ENCODE results near the gene FHL2. TPM values are rescaled to one million over a fixed set of nuclear protein-coding genes. Genes with fewer than 3 reads are reported as not detected.

Gene FHL2
- total RNA-seq, 2 experiments from 2014 or later: 3.6 TPM

DNA sequence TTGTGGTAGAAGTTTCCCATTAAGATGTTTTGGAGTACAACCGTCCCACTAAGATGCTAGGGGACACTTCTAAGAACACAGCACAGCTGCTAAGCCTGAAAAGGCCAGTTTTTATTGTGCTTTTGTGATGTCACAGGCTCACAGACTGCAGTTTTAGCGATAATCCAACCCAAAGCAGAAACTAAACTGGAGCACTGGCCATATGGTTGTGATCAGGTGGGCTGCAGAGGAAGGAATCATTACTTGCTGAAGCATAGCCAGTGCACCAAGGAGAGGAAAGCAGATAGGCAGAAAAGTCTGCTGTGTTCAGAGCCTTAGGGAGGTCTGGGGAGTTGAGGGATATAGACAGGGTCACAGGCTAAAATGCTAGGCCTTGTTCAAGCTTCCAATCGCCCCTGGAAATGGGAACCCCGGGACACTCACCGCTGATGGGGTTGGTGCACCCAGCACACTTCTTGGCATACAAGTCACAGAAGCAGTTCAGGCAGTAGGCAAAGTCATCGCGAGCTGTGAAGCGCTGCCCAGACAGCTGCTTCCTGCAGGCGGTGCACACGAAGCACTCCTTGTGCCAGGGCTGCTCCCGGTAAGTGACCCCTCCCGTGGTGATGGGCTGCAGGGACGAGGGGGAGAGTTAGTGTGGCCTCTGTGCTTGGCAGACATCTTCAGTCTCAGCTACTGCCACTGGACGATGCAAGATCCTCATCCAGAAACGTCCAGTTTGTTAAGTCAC, 35.8 kb downstream of the FHL2 start:
- Mint-ChIP-seq H3K4me1 (peaks cover 38% of the 10 kb centered on the region), H3K4me3 (no peak overlapping the region), H3K27ac (no peak overlapping the region), H3K36me3 (ENCODE audit: low read depth) (peaks cover 23% of the 10 kb centered on the region), H3K9me3 (no peaks in the 10 kb centered on the region), H3K27me3 (no peaks in the 10 kb centered on the region)
- POLR2A ChIA-PET: no interaction called here
- CTCF ChIA-PET: interaction anchor here (0.6 to 1.5 kb wide), 2 partner anchors 178 to 1520 kb away, joined by 3 to 5 read pairs; no protein-coding TSS in a partner anchor
- DNase-seq: no peak

DNA sequence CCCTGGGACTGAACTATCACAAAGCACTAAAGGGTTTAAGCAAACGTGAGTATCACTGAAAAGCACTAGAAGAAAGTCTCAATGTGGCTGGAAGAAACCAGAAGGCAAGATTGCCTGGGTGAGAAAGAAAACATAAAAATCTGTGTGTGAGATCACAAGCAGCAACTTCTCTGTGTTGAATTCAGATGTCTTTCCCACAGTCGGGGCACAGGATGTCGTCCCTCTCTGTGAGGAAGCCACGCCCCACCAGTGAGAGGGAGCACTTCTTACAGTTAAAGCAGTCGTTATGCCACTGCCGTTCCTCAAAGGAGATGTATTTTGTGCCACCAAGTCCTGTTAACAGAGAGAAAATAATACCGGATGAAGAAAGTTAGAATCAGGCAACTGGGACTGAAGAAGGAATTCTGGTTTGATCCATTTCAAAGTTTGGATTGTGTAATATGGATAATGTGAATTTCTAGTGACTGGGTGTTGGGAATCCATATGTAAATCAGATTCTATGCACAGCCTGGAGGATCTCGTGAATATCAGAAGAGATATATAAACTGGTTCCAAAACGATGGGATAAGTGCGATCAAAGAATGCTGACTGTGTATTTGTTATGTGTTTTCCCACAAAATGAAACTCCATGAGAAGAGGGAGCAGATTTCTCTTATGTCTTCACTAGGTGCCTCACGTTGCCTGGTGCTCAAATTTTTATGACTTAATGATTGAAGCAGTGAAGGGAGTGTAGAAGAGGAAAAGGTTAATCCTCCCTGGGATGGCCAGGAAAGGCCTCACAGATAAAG, 37.6 kb downstream of the FHL2 start:
- ChIA-PET CTCF (interaction anchor here (0.6 kb wide), 1 partner anchor 302 kb away, joined by 3 read pairs; no protein-coding TSS in a partner anchor), POLR2A (no interaction called here)
- peak; percentile 66 for DNase-seq

DNA sequence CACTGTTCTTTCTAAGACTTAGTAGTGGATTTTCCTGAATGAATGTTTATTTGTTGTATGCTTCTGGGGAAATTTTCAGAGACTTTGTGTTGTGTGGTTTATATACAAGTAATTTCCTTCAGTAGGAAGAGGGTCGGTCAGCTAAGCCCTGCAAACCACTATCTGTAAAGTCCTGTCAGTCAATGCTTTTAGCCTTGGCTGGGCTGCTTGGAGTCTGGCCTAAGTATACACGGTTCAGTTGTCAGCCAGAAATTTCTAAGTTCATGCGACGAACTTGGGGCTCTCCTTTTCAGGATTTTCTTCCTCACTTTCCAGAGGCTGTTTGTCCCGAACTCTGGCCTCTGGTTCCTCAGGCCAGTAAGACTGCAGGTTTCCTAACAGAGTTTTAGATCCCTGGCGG, 40.3 kb downstream of the FHL2 start:
- Mint-ChIP-seq H3K4me1 (peaks cover 33% of the 10 kb centered on the region), H3K27me3 (no peaks in the 10 kb centered on the region), H3K36me3 (ENCODE audit: low read depth) (peaks cover 52% of the 10 kb centered on the region), H3K9me3 (peaks cover 6% of the 10 kb centered on the region), H3K27ac (no peak overlapping the region), H3K4me3 (no peak overlapping the region)
- DNase-seq: no peak
- ChIA-PET POLR2A (interaction anchor here (0.7 kb wide), 1 partner anchor 40 kb away, joined by 3 read pairs; no protein-coding TSS in a partner anchor), CTCF (no interaction called here)

More for the DNA sequence above, 37.6 kb downstream of the FHL2 start:
- no peak overlapping the region for H3K4me3 Mint-ChIP-seq
- peak overlapping the region; percentile 66 for H3K27ac Mint-ChIP-seq
- no peaks in the 10 kb centered on the region for H3K27me3 Mint-ChIP-seq
- H3K9me3 Mint-ChIP-seq: peaks cover 6% of the 10 kb centered on the region
- peaks cover 38% of the 10 kb centered on the region for H3K4me1 Mint-ChIP-seq
- H3K36me3 Mint-ChIP-seq (ENCODE audit: low read depth): peaks cover 38% of the 10 kb centered on the region

DNA sequence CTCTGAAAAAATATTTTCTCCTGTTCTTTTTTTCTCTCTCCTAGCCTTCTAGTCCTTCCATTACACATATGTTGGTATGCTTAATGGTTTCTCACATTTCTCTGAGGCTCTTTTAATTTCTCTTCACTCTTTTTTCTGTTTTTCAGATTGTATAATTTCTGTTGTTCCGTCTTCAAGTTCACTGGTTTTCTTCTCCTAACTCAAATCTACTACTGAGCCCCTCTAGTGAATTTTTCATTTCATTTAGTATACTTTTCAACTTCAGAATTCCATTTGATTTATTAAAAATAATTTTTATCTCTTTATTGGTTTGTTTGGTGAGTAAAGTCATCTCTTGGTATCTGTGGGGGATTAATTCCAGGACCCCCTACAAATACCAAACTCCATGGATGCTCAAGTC, 41.7 kb downstream of the FHL2 start:
- H3K4me1 Mint-ChIP-seq: peaks cover 18% of the 10 kb centered on the region
- DNase-seq: no peak
- no peaks in the 10 kb centered on the region for H3K27me3 Mint-ChIP-seq
- H3K4me3 Mint-ChIP-seq: no peak overlapping the region
- POLR2A ChIA-PET: no interaction called here
- H3K9me3 Mint-ChIP-seq: peaks cover 6% of the 10 kb centered on the region
- H3K36me3 Mint-ChIP-seq (ENCODE audit: low read depth): peaks cover 56% of the 10 kb centered on the region
- H3K27ac Mint-ChIP-seq: no peak overlapping the region
- CTCF ChIA-PET: interaction anchor here (1.1 kb wide), 1 partner anchor 10 kb away, joined by 5 read pairs; no protein-coding TSS in a partner anchor

GRCh38 chr2:105344704-105345345, 54.0 kb downstream of the FHL2 start:
- Mint-ChIP-seq H3K27ac (no peak overlapping the region), H3K4me3 (no peak overlapping the region), H3K4me1 (peaks cover 5% of the 10 kb centered on the region), H3K27me3 (no peaks in the 10 kb centered on the region), H3K9me3 (no peaks in the 10 kb centered on the region), H3K36me3 (ENCODE audit: low read depth) (peaks cover 51% of the 10 kb centered on the region)
- ChIA-PET POLR2A (no interaction called here), CTCF (no interaction called here)
- DNase-seq: peak; percentile 25

- CTCF ChIA-PET: interaction anchor here (1.0 to 2.0 kb wide), 4 partner anchors 7 to 30 kb away, joined by 3 to 5 read pairs (median 4); no protein-coding TSS in a partner anchor
- Mint-ChIP-seq H3K9me3 (no peaks in the 10 kb centered on the region), H3K27me3 (no peaks in the 10 kb centered on the region), H3K4me3 (peak overlapping the region; percentile 99), H3K27ac (no peak overlapping the region), H3K4me1 (peaks cover 52% of the 10 kb centered on the region), H3K36me3 (ENCODE audit: low read depth) (peaks cover 29% of the 10 kb centered on the region)
- POLR2A ChIA-PET: no interaction called here
- no peak for DNase-seq
Measured at GRCh38 chr2:105339414-105339813, 59.4 kb downstream of the FHL2 start.

- peaks cover 53% of the 10 kb centered on the region for H3K4me1 Mint-ChIP-seq
Measured at GRCh38 chr2:105338020-105338385, 60.8 kb downstream of the FHL2 start.

DNA sequence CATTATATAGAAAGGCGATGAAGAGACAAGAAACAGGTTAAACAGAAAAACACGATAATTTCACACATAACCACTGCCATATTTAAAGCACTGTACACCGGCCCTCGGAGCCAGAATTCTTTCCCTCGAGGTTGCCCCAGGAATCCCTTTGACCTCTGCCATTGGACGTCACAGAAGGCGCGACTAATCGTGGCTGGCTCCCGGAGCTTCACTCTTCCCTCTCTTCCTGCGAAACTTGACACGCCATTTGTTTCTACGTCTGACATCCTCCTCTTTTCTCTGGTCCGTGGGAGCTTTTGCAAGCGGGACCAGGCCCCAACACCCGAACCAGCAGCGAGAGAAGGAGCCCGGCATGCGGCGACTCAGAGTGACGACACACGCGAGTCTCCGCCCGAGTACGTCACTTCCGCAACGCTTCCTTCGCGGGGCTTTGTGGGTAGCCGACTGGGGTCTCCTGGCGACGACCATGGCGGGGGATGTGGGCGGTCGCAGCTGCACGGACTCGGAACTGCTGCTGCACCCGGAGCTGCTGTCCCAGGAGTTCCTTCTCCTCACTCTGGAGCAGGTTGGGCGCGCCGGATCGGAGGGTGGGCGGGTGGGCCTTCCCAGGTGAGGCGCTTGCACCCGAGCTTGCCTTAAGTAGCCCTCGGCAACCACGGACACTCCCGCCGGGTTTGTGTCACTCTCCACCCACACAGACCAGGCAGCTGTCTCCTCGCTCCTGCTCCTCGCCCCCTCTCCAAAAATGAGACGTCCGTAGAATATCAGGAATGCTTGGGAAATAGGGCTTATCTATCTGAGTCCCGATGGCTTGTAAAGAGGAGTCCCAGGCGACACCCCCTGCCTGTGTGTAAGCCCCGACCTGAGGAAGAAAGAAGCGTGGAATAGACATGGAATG, 61.5 kb downstream of the FHL2 start, which contains the start of gene C2orf49:
C2orf49 (plus strand) TSS at position 419 of the 898 bp plus-strand sequence; CDS start at position 467, 48 bp downstream.
- H3K4me1 Mint-ChIP-seq: peaks cover 53% of the 10 kb centered on the region
- no peaks in the 10 kb centered on the region for H3K9me3 Mint-ChIP-seq
- peaks cover 19% of the 10 kb centered on the region for H3K36me3 Mint-ChIP-seq (ENCODE audit: low read depth)
- CTCF ChIA-PET: interaction anchor here (1.8 to 2.0 kb wide), 3 partner anchors 9 to 12 kb away, joined by 5 to 8 read pairs (median 6); no protein-coding TSS in a partner anchor
- H3K27me3 Mint-ChIP-seq: no peaks in the 10 kb centered on the region
- POLR2A ChIA-PET: interaction anchor here (0.6 kb wide), 1 partner anchor 10 kb away, joined by 3 read pairs; no protein-coding TSS in a partner anchor
- peak within 1 kb of the TSS; percentile 100 for H3K27ac Mint-ChIP-seq
- peak; percentile 92 for DNase-seq
- peak within 1 kb of the TSS; percentile 99 for H3K4me3 Mint-ChIP-seq

More at GRCh38 chr2:105338020-105338385, 60.8 kb downstream of the FHL2 start:
- CTCF ChIA-PET: interaction anchor here (1.8 to 2.0 kb wide), 2 partner anchors 9 to 12 kb away, joined by 5 to 6 read pairs; no protein-coding TSS in a partner anchor
- POLR2A ChIA-PET: no interaction called here
- no peak for DNase-seq
- H3K9me3 Mint-ChIP-seq: no peaks in the 10 kb centered on the region
- peak overlapping the region; percentile 100 for H3K27ac Mint-ChIP-seq
- H3K36me3 Mint-ChIP-seq (ENCODE audit: low read depth): peaks cover 22% of the 10 kb centered on the region
- H3K27me3 Mint-ChIP-seq: no peaks in the 10 kb centered on the region
- H3K4me3 Mint-ChIP-seq: peak overlapping the region; percentile 99

DNA sequence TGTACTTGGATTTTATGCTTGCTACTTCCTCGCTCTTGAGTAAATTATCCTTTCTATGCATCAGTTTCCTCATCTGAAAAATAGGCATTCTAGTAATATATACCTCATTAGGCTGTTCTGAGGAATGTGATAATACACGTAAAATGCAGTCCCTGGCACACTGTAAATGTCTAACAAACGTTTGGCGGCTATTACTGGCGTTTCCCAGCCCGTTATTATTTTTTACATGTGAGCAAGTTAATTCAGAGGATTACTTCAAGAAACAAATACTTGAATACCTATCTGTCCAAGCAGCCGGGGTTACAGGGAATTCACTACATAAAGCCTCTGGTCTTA, 62.1 kb downstream of the FHL2 start:
- Mint-ChIP-seq H3K4me3 (peak overlapping the region; percentile 99), H3K27ac (peak overlapping the region; percentile 100), H3K36me3 (ENCODE audit: low read depth) (peaks cover 16% of the 10 kb centered on the region), H3K9me3 (no peaks in the 10 kb centered on the region), H3K27me3 (no peaks in the 10 kb centered on the region), H3K4me1 (peaks cover 53% of the 10 kb centered on the region)
- POLR2A ChIA-PET: no interaction called here
- CTCF ChIA-PET: interaction anchor here (1.8 kb wide), 1 partner anchor 9 kb away, joined by 8 read pairs; no protein-coding TSS in a partner anchor
- DNase-seq: no peak

DNA sequence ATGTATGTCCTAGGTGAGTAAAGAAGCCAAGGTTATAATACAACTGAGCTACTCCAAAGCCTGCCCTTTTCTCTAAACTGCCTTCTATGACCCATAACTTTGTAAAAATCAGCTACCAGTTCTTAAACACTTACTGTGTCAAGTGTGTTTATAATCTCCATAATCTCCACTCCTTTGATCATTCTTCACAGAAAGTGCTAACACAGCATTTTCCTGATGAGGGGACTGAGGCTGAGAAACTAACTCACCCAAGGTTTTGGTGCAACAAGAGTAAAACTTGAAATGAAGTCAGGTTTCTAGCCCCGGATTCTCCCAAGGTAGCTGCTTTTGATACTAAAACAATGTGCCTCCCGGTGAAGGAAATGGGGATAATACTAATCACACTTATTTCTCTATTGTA, 63.4 kb downstream of the FHL2 start:
- H3K4me3 Mint-ChIP-seq: no peak overlapping the region
- peak overlapping the region; percentile 31 for H3K27ac Mint-ChIP-seq
- POLR2A ChIA-PET: no interaction called here
- DNase-seq: no peak
- CTCF ChIA-PET: interaction anchor here (1.1 to 1.3 kb wide), 2 partner anchors 12 to 293 kb away, joined by 3 read pairs; no protein-coding TSS in a partner anchor
- H3K36me3 Mint-ChIP-seq (ENCODE audit: low read depth): peaks cover 7% of the 10 kb centered on the region
- peaks cover 59% of the 10 kb centered on the region for H3K4me1 Mint-ChIP-seq
- no peaks in the 10 kb centered on the region for H3K9me3 Mint-ChIP-seq
- no peaks in the 10 kb centered on the region for H3K27me3 Mint-ChIP-seq

DNA sequence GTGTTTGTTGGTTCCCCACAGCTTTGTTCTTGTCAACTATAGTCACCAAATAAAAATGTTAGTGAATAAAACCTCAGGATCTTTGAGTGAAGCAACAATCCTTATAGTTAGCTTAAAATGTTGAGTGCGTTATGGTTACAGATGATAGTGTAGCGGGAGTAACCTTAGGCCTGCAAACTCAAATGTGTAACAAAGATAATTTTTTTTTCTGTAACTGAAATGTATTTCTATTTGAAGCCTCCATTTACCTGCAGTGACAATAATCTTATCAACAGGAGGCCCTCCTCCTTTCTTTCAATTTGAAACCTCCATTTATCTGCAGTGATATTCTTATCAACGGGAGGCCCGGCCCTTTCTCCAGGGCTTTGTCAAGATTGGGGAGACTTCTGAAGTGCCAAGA, 64.6 kb downstream of the FHL2 start:
- H3K9me3 Mint-ChIP-seq: no peaks in the 10 kb centered on the region
- no peak for DNase-seq
- H3K4me1 Mint-ChIP-seq: peaks cover 55% of the 10 kb centered on the region
- H3K4me3 Mint-ChIP-seq: no peak overlapping the region
- CTCF ChIA-PET: interaction anchor here (1.3 kb wide), 1 partner anchor 20 kb away, joined by 3 read pairs; no protein-coding TSS in a partner anchor
- POLR2A ChIA-PET: no interaction called here
- no peaks in the 10 kb centered on the region for H3K36me3 Mint-ChIP-seq (ENCODE audit: low read depth)
- H3K27me3 Mint-ChIP-seq: no peaks in the 10 kb centered on the region
- no peak overlapping the region for H3K27ac Mint-ChIP-seq

Measured in activated CD4-positive, alpha-beta T cell treated with anti-CD3 and anti-CD28 coated beads, Interleukin-2, amount 10 ng/mL, durations not matched to agents 7 days and 5 days (primary cell).